Measurements from ENCODE around the gene KLRC3. TPM values are rescaled to one million over a fixed set of nuclear protein-coding genes. Genes with fewer than 3 reads are reported as not detected.

Gene KLRC3
- total RNA-seq, 6 donors from 2014 or later, result 1.1 TPM; not detected in 5

DNA sequence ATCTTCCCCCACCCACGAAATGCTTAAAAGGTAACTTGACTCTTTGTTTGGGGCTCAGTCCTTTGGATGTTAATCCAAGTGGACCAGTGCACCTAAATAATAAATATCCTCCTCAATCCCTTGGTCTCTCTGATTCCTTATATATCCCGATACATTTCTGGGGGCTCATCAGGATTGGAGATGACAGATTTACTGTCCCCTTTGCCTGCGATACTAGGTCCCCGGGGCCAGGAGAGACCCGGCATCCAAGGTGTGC is 56.8 kb downstream of the KLRC3 start:
- H3K9me3 ChIP-seq, result no peaks in the 10 kb centered on the region
- no peak for DNase-seq
- no peaks in the 10 kb centered on the region for H3K27me3 ChIP-seq
- ATAC-seq (ENCODE audit: low FRiP score in 2 of 2), result no peak
- no peaks in the 10 kb centered on the region for H3K36me3 ChIP-seq
- H3K27ac ChIP-seq, result peak overlapping the region; percentile 83 to 95 (median 88)
- TF ChIP-seq EP300 (IDR thresholded peaks at IDR 0.05) (no peak), POLR2A (IDR thresholded peaks at IDR 0.05) (no peak), POLR2AphosphoS5 (IDR thresholded peaks at IDR 0.05) (no peak)
- TF ChIP-seq, protein P1, sequence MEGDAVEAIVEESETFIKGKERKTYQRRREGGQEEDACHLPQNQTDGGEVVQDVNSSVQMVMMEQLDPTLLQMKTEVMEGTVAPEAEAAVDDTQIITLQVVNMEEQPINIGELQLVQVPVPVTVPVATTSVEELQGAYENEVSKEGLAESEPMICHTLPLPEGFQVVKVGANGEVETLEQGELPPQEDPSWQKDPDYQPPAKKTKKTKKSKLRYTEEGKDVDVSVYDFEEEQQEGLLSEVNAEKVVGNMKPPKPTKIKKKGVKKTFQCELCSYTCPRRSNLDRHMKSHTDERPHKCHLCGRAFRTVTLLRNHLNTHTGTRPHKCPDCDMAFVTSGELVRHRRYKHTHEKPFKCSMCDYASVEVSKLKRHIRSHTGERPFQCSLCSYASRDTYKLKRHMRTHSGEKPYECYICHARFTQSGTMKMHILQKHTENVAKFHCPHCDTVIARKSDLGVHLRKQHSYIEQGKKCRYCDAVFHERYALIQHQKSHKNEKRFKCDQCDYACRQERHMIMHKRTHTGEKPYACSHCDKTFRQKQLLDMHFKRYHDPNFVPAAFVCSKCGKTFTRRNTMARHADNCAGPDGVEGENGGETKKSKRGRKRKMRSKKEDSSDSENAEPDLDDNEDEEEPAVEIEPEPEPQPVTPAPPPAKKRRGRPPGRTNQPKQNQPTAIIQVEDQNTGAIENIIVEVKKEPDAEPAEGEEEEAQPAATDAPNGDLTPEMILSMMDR (IDR thresholded peaks at IDR 0.05), result no peak
- WGBS, 2 donors, result 73 to 85% methylated on average over 5 of the region's 5 CpGs
- peak overlapping the region in 3 of 4 donors; percentile 56 to 59 (median 57) for H3K4me3 ChIP-seq
- H3K4me1 ChIP-seq, result peaks cover 14 to 42% (median 27%) of the 10 kb centered on the region in 4 donors

DNA sequence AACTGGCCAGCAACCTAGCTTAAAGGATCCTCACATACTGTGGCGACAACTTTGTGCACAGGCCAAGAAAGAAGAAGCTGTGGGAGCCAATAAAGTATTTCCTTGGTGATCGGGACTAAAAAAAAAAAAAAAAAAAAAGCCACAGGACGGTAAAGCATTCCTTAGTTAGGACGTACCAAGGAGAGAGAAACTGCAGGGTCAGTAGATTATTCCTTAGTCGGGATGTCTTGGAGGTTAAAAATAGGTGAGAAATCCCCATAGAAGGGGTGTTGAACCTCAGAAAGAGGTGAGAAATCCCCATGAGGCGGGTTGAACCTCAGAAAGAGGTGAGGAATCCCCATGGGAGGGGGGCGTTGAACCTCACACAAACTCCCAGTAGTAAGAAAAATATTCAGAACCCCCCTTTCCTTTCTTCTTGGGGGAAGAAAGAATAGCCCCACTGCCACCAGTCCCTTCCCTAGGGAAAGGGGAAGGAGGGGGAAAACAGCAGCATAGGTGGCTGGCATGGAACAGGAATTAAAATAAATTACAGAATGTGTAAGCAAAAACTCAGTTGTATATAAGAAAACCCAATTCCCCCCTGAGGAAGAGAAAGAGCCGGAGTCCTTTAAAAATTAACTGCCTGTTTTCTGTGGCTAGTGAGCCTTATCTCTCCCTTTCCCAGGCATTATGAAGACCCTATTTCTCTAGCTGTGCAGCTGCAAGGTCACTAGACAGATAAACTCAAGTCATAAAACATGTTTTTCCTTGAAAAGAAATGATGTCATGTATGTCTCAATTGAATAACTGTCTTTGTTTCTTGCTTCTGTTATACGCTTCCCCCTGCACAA is 57.4 kb downstream of the KLRC3 start:
- Histone ChIP-seq H3K36me3 (no peaks in the 10 kb centered on the region), H3K4me3 (peak overlapping the region in 1 of 4 donors; percentile 59), H3K27ac (peak overlapping the region; percentile 83 to 95 (median 88)), H3K9me3 (no peaks in the 10 kb centered on the region), H3K27me3 (no peaks in the 10 kb centered on the region), H3K4me1 (peaks cover 14 to 42% (median 27%) of the 10 kb centered on the region in 4 donors)
- TF ChIP-seq, protein P1 (IDR thresholded peaks at IDR 0.05), result no peak
- no peak for TF ChIP-seq POLR2A (IDR thresholded peaks at IDR 0.05)
- no peak for TF ChIP-seq EP300 (IDR thresholded peaks at IDR 0.05)
- no peak for TF ChIP-seq POLR2AphosphoS5 (IDR thresholded peaks at IDR 0.05)
- 52 to 60% methylated on average over 9 of the region's 9 CpGs for WGBS, 2 donors
- no peak for DNase-seq
- no peak for ATAC-seq (ENCODE audit: low FRiP score in 2 of 2)

DNA sequence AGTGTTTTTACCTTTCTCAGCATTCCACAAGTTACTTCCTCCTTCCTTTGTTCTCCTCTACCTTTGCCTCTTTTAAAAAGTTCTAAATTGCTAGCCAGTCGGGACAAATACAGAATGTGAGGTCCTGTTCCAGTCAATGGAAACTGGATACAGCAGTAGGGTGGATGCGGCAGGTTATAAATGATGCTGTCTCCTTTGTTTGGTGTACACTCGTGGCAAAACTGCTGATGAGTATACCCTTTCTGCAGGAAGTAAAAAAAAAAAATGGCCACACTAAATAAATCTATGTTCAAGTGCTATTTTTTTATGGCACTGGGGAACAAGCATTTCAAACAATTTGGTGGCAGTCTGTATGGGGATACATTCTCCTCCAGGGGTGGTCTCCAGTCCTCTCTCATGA is 58.1 kb downstream of the KLRC3 start:
- no peaks in the 10 kb centered on the region for H3K9me3 ChIP-seq
- ATAC-seq (ENCODE audit: low FRiP score in 2 of 2) (no peak), DNase-seq (no peak)
- H3K27me3 ChIP-seq, result no peaks in the 10 kb centered on the region
- no peaks in the 10 kb centered on the region for H3K36me3 ChIP-seq
- WGBS, 2 donors, result 44 to 55% methylated on average over 3 of the region's 3 CpGs
- no peak overlapping the region for H3K4me3 ChIP-seq
- TF ChIP-seq, protein P1 (IDR thresholded peaks at IDR 0.05), result no peak
- no peak for TF ChIP-seq EP300 (IDR thresholded peaks at IDR 0.05)
- H3K4me1 ChIP-seq, result peaks cover 14 to 42% (median 27%) of the 10 kb centered on the region in 4 donors
- H3K27ac ChIP-seq, result peak overlapping the region; percentile 8 to 95 (median 84)

Other genes with a start within 250 kb of the KLRC3 start
- gene OLR1, start 248.5 kb downstream of the KLRC3 start, total RNA-seq, result 100 to 1,000 TPM in 4 of 6 donors, 10 to 100 TPM in 2; 51.2 to 163 (median 113) TPM
- 1 to 10 TPM in 3 of 6 donors, under 1 TPM in 2, not detected in 1; 0.55 to 2.7 (median 1.1) TPM for gene TMEM52B, start 241.6 kb downstream of the KLRC3 start, total RNA-seq
- 100 to 1,000 TPM in 3 of 6 donors, 10 to 100 TPM in 3; 88.9 to 114 (median 97.9) TPM for gene GABARAPL1, start 207.7 kb downstream of the KLRC3 start, total RNA-seq
- gene KLRD1, start 112.7 kb downstream of the KLRC3 start, total RNA-seq, result 10 to 100 TPM in 1 of 6 donors, 1 to 10 TPM in 5; 4.7 to 10.9 (median 6.6) TPM
- gene KLRK1, start 30.6 kb downstream of the KLRC3 start, total RNA-seq, result 10 to 100 TPM in 2 of 6 donors, 1 to 10 TPM in 4; 4.3 to 15.1 (median 8.1) TPM
- 1 to 10 TPM in 4 of 6 donors, under 1 TPM in 1, not detected in 1; 0.51 to 4.2 (median 3.0) TPM for gene KLRC4, start 10.8 kb downstream of the KLRC3 start, total RNA-seq
- 1 to 10 TPM in 5 of 6 donors, under 1 TPM in 1; 0.88 to 9.7 (median 2.3) TPM for gene KLRC2, start 15.4 kb upstream of the KLRC3 start, total RNA-seq
- 1 to 10 TPM in 5 of 6 donors, under 1 TPM in 1; 0.72 to 3.8 (median 1.2) TPM for gene KLRC1, start 32.8 kb upstream of the KLRC3 start, total RNA-seq
- gene EIF2S3B, start 85.3 kb upstream of the KLRC3 start, total RNA-seq, result under 1 TPM in 2 of 6 donors, not detected in 4; 0.30 to 0.60 TPM
- 10 to 100 TPM in 5 of 6 donors, 1 to 10 TPM in 1; 7.8 to 21.0 (median 13.7) TPM for gene MAGOHB, start 193.0 kb upstream of the KLRC3 start, total RNA-seq